ENCODE measurements around the gene PLXNA4.
"Not testable (repeated sequence)": the region's sequence is repeated elsewhere in the genome, so short reads cannot be mapped to it uniquely, and the experiment has no call there.

PLXNA4 gene, protein sequence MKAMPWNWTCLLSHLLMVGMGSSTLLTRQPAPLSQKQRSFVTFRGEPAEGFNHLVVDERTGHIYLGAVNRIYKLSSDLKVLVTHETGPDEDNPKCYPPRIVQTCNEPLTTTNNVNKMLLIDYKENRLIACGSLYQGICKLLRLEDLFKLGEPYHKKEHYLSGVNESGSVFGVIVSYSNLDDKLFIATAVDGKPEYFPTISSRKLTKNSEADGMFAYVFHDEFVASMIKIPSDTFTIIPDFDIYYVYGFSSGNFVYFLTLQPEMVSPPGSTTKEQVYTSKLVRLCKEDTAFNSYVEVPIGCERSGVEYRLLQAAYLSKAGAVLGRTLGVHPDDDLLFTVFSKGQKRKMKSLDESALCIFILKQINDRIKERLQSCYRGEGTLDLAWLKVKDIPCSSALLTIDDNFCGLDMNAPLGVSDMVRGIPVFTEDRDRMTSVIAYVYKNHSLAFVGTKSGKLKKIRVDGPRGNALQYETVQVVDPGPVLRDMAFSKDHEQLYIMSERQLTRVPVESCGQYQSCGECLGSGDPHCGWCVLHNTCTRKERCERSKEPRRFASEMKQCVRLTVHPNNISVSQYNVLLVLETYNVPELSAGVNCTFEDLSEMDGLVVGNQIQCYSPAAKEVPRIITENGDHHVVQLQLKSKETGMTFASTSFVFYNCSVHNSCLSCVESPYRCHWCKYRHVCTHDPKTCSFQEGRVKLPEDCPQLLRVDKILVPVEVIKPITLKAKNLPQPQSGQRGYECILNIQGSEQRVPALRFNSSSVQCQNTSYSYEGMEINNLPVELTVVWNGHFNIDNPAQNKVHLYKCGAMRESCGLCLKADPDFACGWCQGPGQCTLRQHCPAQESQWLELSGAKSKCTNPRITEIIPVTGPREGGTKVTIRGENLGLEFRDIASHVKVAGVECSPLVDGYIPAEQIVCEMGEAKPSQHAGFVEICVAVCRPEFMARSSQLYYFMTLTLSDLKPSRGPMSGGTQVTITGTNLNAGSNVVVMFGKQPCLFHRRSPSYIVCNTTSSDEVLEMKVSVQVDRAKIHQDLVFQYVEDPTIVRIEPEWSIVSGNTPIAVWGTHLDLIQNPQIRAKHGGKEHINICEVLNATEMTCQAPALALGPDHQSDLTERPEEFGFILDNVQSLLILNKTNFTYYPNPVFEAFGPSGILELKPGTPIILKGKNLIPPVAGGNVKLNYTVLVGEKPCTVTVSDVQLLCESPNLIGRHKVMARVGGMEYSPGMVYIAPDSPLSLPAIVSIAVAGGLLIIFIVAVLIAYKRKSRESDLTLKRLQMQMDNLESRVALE (N-terminal part only)

DNA sequence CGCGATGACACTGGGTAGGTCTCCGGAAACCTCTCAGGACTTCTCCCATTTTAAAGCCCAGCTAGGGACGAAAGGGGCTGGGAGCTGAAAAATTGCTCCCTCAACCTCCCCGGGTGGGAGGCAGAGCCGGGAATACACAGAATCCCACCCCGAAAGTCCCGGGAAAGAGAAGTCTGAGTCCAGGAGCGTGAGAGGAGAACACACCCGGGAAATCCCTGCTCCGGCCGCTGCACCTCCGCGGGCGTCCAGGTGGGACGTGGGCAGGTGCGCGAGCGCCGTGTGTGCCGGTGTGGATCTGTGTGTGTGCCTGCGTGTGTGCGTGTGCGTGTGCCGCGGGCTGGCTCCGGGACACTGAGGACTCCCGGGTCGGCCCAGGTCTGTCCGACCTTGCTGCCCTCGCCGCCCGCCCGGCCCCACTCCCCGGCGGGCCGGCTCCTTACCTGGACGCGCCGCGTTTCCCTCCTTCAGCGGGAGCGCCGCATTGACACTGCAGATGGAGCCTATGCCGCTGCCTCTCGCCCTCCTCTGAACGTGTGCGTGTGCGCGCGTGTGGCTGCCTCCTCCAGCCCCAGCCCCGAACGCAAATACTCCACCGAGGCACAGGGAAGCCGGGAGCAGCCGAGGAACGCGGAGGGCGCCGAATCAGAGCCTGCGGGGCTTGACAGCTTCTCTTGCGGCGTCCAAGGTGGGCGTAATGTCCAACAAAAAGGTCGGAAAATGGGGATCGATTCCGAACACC, at the start of gene PLXNA4:
Gene PLXNA4, minus strand, starts transcription at position 489 of the 739 bp plus-strand sequence. CDS start 67,777 bp downstream, outside the sequence.
- no peak for DNase-seq (ENCODE audit: low spot score)

DNA sequence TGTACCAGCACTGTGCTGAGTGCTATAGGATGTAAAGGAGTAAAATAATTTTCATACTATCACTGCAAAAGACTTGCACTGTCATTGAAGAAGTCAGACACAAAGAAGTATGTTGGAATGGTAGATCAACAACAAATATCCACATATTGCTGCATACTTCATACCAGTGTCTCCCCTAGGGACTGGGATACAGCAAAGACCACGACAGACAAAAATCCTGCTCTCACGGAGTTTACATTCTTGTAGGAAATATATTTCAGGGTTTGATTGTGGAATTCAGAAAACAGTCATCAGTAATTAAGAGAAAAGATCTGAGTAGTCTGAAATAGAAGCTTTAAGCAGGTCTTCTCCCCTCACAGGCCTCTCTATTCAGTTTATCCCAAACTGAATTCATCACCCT, 49.4 kb upstream of the PLXNA4 start:
- DNase-seq (ENCODE audit: low spot score): no peak

DNA sequence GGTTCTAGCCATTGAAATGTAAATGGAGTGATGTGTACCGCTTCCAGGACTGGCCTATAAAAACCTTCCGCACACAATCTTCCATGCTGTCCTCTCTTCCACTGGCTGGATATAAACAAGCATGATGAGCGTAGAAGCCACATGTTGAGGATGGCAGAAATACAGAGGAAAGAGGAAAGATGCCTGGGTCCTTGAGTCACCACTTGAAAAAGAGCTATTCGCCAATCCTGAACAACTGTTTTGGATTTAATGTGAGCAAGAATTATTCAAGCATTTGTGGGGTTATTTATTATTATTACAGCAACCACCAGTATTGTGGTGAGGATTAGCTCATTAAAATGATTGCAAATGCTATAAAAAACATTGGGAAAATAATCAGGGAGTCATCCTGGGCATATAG, 45.8 kb upstream of the PLXNA4 start:
- DNase-seq (ENCODE audit: low spot score): no peak

DNA sequence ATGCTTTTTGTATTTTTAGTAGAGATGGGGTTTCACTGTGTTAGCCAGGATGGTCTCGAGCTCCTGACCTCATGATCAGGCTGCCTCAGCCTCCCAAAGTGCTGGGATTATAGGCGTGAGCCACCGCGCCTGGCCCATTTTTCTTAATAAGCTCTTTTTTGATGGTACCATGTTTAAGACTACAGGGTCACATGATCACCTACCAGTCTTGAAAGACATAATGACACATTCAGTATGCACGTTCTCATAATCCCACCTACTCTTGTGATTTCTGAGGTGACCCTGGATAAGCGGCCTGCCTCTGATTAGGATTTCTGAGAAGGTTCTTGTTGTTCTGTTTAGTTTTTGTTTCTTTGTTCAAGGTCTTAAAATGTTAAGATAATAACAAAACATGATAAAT, 43.7 kb upstream of the PLXNA4 start:
- no peak for DNase-seq (ENCODE audit: low spot score)

DNA sequence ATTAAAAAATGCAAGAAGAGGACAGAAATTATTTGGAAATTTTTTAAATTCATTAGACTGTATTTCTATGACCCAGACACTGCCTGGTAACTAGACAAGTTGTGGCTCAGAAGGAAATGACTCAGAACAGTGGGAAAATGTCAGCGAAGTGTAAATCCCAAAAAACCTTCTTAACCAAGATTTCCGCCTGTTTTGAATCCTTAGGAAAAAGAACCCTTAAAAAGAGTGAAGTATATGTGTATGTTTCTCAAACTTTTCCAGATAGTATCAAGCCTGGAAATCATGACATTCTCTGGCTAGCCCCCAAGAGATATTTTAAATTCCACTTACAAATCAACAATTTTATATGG, 42.7 kb upstream of the PLXNA4 start:
- DNase-seq (ENCODE audit: low spot score): no peak

DNA sequence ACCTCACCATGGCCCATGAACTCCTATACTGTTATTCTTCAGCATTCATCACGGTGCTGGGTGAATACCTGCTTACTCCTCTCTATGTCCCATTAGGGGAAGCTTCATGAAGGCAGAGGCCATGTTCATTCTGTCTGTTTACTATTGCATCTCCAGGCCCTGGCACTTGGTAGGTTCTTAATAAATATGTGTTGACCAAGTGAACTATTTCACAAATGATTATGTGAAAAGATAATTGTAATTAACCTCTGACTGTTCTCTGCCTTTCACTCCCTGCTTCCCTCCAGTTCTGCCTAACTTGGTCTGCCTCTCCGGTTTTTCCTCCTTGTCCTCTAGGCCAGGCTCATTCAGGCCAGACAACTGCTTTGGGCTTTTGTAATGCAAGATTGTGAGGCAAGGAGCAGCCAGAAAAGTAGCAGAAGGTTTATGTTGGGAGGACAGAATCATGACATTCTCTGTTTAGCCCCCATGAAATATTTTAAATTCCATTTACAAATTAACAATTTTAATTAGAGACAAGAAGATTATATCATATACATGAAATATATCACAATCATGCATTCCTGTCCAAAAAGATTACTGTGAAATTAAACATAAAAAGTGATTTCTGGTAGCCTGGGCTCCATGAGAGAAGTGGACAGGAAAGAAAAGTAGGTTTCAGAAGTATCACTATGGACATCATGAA, 42.1 kb upstream of the PLXNA4 start:
- DNase-seq (ENCODE audit: low spot score): no peak

DNA sequence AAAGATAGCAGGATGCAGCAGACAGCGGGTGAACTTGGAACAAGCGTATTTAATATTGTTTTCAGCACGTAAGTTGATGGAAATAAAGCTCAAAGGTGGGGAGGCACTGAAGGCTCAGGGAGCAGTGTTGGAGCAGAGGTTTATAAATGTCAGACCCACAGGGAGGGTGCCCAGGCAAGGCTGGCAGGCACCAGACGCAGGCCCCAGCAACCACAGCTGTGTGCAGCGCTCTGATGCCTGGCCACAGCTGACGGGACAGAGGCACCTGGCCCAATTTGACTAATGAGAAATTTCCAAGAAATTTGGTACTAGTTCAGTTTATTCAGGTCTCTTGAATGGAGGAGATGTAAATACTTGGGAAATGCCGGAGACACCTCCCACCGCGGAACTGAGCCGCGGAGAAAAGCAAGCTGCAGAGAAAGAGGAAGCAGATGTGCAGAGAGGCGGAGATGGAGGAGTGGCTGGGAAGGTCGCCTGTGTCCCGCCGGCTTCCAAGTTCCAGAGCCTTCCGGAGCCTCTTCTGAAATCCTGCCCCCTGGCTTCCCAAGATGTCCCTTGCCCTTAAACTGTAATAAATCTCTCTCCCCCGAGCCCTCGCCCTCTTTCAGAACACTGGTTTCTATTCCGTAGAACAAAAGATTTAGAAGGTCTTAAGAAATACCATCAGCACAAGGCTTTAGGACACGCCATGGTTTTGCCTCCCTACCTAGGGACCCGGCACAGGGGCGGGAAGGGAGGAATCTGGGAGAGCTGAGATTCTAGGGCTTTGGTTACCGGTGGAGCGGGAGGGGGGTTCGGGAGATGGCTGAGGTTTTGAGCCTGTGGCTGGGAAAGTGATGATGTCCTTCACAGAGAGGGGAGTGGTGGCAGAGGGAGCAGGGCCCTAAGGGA, 38.4 kb upstream of the PLXNA4 start:
- no peak for DNase-seq (ENCODE audit: low spot score)

DNA sequence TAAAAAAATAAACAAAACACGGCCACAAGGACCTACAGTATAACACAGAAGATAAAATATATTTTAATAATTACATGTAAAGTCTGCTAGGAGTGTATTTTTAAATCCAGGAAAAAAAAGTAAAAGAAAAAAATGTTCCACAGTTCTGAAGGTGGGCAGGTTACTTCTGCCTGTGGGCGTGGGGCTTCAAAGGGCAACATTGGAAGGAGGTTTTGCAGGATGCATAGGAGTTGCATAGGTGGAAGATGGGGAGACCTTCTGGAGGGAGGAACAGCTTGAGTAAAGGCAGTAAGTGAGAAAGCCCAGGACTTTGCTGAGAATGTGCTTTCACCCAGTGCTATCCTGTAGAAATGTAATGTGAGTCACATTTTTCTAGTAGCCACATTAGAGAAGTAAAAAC, 37.5 kb upstream of the PLXNA4 start:
- DNase-seq (ENCODE audit: low spot score): no peak

DNA sequence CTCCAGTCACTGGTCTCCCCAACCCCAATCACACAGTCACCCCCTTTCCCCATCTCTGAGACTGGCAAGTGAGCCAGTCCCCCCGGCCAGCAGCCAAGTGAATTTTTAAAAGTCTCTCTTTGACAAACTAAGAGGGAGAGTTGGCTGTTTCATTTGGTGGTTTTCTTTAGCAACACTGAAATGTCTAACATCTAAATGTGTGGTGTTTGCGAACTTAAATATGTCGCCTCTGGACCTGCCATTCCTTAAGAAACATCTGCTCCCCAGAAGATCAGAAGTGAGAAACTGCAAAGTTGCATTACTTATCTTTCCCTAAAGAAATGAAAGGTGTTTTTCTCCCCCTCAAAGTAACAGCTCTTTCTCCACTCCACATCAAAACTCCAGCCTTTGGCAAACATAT, 34.7 kb upstream of the PLXNA4 start:
- no peak for DNase-seq (ENCODE audit: low spot score)

DNA sequence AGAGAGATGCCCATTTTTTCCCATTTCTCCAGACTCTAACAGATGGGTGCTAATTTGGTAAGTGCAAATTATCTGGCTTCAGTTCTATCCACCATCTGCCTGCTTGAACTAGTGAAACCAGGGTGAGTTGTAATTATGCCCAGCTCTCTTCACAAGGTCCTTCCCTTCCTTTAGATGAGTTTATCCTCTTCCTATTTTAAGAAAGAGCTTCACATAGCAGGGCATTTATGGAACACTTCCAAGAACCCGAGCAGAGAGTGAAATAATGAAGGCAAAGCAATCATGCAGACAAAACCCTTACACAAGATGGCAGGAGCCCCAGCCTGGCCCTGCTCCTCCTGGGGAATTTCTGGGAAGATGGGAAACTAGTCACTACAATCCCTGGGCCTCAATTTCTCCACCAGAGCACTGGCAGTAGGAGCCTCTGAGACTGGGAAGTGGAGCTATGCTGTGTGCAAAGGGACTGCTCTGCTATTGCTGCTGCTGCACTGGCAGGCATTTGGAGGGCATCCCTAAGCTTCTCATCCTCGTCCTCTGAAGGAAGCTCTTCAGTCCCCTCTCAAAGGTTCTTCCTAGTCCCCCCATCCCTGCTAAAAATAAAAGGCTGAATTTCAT, 33.7 kb upstream of the PLXNA4 start:
- DNase-seq (ENCODE audit: low spot score): no peak

DNA sequence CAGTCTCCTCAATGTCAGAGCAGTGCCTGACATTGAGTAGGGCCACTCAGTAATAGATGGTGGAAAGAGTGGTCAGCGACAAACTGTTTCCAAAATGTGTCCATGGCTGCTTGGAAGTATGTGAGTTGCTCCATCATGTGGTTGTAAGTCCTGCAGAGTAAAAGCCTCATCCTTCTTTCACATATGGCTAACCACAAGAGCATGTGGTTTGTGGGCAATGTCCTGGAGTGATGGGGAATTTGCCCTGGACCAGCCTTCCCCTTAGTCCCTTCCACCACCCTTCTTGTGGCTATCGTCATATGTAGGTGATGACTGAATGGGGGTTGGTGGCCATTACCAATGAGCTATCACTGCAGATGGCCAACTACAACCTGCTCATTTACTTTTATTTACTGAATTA, 33.0 kb upstream of the PLXNA4 start:
- DNase-seq (ENCODE audit: low spot score): no peak

DNA sequence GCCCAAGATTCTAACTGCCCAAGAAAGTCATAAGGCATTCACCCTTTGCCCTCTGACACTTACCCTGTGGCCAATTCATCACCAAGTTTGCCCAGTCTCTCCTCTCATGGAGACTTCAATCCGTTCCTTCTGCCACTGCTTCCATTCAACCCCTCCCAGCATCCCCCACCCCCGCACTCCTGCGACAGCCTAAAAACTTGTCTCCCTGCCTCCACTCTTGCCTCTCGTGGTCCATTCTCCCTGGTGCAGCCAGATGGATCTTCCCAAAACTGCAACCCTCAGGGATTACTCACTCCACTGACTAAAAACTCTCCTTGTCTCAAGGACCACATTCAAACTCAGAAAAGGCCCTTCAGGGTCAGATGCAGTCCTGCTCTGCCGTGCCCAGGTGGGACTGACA, 32.3 kb upstream of the PLXNA4 start:
- no peak for DNase-seq (ENCODE audit: low spot score)

DNA sequence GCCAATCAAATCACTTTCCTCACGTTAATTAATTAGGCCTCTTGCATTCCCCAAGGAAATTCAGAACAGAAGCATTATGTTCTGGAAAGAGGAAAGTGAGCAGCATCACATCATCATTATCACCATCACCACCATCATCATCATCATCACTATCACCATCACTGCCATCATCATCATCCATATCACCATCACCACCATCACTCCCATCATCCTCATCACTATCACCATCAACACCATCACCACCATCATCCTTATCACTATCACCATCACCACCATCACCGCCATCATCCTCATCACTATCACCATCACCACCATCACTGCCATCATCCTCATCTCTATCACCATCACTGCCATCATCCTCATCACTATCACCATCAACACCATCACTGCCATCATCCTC, 31.4 kb upstream of the PLXNA4 start:
- no peak for DNase-seq (ENCODE audit: low spot score)

DNA sequence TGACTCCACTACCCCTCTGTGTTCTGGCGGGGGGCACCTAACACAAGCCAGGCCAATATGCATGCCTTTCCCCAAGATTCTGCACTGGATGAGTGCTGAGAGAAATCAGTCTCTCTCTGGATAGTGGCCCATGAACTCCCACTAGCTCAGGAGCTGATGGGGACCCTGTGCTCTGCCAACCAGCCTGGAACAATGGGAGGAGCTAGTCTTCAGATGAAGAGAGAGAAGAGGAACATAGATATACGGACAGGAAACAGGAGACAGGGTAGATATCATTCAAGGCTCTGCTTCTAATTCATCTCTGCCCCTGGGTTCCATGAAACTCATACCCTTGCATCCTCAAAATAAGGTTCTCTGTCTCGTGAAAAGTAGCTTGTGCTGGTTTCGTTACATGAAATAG, 27.9 kb upstream of the PLXNA4 start:
- no peak for DNase-seq (ENCODE audit: low spot score)

DNA sequence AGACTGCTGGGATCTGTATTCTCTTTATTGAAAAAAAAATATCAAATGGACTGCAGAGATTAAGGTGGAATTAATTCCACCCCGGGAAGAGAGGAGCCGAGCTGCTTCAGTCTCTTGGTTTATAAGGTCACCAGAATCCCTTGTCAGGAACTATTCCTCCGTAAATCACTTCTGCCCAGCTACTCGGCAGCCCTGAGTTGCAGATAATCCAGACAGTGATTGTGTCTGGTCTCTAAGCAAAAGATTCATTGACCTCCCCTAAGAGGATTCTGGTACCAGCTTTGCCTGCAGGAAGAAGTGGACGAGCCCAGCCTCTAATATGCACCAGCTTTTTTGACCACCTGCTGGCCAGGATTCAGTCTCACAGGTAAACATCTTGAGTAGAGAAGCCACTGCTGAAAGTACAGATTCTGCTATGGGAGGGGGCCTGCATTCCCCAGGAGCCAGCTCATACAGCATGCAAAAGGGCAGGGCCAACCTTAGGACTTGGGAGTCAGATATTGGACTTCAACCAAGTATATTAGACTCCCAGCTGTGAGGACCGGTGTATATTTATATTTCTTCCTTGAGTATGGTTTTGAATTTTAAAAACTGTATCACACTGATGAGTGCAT, 27.1 kb upstream of the PLXNA4 start:
- DNase-seq (ENCODE audit: low spot score): no peak

DNA sequence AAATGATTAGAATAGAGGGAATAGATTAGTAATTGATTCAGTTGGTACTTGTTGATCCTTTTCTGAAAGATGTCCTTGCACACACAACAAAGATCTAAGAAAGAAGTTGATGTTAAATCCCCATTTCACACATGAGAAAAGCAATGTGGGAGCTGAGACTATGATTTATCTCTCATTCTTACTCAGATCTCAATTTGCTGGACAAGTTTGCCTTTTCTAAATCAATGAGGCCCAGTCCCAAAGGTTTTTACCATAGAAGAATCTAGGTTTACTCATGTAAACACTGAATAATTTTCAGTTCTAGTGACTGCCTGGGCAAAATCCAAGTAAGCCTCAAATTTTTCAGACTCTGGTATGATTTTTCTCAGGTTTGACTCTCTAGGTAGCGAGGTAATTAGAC, 25.5 kb upstream of the PLXNA4 start:
- DNase-seq (ENCODE audit: low spot score): no peak

DNA sequence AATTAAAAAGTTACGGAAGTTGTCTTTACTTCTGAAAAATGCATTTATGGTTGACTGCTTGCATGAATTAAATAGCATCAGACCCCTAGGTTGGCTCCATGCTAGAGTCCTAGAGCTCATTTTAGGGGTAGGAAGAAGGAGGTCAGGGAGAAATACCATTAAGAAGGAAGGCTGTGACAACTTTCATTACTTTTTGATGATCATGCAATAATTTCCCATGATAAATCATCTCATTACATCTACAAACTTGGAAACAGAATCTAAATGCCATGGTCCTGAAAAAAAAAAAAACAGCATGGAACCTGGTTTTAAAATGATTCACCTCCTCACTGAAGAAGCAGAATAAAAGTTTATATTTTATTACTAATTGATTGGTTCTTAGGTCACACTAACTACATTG, 20.3 kb upstream of the PLXNA4 start:
- DNase-seq (ENCODE audit: low spot score): no peak

DNA sequence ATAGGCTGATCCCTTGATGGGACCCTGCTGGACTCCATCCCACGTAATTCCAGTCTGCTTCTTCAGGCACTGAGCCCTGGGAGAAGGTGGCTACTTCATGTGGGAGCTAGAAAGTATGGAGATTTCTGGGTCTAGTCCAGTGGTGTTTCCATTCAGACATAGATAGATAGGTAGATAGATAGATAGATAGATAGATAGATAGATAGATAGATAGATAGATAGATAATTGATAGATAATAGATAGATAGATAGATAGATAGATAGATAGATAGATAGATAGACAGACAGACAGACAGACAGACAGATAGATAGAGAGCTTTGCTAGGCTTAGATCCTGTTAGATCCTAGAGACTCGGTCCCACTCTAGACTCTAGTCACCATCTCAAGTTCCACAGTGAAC, 18.5 kb upstream of the PLXNA4 start:
- not testable (repeated sequence) for DNase-seq (ENCODE audit: low spot score)

DNA sequence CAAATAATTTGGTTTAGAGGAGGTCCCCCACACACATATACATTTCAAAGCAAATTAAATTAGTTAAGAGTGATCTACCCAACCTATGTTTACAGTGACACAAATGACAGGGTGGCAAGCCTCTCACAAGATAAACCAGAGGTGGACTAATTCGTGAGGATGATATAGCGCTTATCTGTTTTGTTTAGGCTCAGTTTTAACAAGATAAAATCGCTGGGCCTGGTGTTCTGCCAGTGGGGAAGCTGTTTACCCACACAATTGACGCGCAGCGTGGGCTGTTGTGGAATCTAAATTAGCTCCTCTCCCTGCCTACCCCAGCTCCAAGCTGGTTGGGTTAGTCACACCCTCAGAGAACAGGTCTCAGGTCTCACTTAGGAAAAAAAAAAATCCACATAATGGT, 16.7 kb upstream of the PLXNA4 start:
- no peak for DNase-seq (ENCODE audit: low spot score)
